RCC 7860 (cell line): Measurements from ENCODE around the gene TMEM150B.

Experiments
- DNase-seq: peaks from one replicate; pipeline ENCODE4 v3.0.0-alpha.2; 2015; ENCODE audit warnings: low spot score
- FAIRE-seq: peaks from 2 replicates; lab custom pipeline; 2012; peaks lifted over from hg19 to GRCh38; lab: Jason Lieb, UNC

TMEM150B gene

GRCh38 chr19:55308281-55308680 lies 16.9 kb downstream of the TMEM150B start:
- no peak for FAIRE-seq
- DNase-seq: no peak

GRCh38 chr19:55306712-55307111 lies 18.4 kb downstream of the TMEM150B start:
- no peak for FAIRE-seq
- DNase-seq: no peak

GRCh38 chr19:55305983-55306562 lies 19.1 kb downstream of the TMEM150B start:
- DNase-seq (peak; percentile 20), FAIRE-seq (no peak)

DNA sequence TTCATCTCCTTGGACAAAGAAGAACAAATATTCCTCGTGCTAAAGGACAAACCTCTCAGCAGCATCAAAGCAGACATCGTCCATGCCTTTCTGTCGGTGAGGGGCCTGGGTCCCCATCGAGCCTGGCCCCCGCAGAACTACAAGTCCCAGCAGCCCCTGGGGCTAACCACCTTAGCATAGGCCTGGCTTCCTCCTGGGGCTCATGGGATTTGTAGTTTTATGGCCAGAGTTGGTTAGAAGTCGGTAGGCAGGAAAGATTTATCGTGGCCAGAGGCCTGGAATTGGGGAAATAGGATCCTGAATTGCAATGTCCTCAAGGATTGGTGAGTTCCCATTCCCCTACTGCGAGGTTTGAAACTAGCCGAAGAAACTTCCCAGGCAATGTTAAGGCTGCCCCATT lies 19.6 kb downstream of the TMEM150B start:
- DNase-seq: no peak

DNA sequence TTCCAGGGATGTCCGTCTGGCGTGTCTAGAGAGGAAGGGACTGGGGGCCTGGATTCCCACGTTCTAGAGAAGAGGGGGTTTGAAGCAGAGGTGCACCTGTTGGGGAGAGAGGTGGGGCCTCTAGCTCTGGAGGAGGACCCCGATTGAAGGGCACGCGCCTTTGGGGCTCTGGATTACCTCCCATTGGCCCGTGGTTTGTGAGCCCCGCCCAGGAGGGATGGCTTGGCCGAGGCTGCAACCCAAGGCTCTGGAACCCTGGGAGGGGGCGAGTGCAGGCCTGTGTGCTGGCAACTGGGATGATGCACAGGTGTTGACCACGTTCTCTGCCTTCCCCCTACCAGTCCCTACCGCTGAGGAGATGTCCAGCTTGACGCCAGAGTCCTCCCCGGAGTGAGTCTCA lies 20.2 kb downstream of the TMEM150B start:
- FAIRE-seq (no peak), DNase-seq (no peak)

More for the DNA sequence above, 19.6 kb downstream of the TMEM150B start:
- FAIRE-seq: no peak

DNA sequence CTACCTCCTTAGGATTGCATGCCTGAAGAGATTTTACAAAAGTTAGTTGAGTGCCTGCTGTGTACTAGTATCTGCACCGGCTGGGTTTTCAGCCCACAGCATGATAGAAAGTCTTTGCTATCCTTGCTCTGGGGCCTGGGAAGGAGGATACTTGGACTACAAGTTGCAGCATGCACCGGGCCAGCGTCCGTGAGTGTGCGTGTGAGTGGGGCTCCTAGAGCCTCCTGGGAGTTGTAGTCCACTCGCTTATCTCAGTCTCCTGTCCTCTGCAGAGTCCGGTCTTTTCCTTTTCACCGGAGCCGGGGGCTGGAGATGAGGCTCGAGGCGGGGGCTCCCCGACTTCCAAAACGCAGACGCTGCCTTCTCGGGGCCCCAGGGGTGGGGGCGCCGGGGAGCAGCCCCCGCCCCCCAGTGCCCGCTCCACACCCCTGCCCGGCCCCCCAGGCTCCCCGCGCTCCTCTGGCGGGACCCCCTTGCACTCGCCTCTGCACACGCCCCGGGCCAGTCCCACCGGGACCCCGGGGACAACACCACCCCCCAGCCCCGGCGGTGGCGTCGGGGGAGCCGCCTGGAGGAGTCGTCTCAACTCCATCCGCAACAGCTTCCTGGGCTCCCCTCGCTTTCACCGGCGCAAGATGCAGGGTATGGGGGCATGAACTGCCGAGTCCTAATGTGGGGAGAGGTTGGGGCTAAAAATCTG lies 20.7 kb downstream of the TMEM150B start:
- FAIRE-seq: no peak
- peak; percentile 13 for DNase-seq

DNA sequence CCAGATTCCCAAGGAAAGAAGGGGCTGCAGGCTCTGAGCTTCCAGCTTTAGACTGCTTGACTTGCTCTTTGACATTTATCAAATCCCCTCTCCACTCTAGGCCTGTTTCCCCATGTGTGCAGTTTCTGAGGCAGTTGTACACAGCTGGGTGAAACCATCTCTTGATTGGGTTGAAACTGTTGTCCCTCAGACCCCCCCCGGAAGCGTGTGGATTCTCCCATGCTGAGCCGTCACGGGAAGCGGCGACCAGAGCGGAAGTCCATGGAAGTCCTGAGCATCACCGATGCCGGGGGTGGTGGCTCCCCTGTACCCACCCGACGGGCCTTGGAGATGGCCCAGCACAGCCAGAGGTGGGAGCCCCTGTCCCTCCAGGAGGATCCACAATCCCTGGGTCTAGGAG lies 21.7 kb downstream of the TMEM150B start:
- DNase-seq (no peak), FAIRE-seq (no peak)

DNA sequence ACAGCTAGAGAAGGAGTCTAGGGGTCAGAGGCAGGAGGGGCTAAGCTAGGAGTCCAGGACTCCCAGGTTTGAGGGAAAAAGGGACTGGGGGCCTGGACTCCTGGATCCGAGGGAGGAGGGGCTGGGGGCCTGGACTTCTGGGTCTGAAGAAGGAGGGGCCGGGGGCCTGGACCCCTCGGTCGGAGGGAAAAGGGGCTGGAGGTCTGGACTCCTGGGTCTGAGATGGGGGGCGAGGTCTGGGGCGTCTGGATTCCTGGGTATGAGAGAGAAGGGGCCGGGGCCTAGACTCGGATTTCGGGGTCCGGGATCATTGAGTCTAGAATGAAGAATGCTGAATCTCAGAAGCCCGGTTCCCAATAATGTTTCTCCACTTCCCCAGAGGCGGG lies 22.8 kb downstream of the TMEM150B start:
- no peak for FAIRE-seq
- DNase-seq: no peak

GRCh38 chr19:55301459-55302317 lies 23.5 kb downstream of the TMEM150B start:
- FAIRE-seq: no peak
- DNase-seq: peak; percentile 56

DNA sequence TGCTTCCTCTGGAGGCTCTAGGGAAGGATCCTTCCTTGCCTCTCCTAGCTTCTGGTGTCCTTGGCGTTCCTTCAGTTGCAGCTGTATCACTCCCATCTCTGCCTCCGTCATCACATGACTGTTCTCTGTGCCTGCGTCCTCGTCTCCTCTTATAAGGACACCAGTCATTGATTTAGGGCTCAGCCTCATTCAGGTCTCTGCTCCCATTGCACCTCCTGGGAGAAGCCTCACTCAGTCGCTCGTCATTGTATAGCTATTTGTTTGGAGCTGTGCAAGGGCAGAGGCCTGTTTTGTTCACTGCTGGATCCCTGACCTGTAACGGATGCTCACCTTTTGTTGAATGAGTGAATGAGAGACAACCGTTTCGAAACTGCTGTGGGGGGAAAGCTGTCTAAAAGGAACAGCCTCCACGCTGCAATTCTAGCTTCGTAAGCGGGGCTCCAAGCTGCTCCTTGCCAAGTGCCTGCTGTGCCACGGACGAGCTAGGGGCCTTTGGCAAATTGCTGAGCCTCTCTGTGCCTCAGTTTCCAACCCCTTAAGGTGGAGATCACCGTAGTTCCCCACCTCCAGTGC lies 24.2 kb downstream of the TMEM150B start:
- DNase-seq (no peak), FAIRE-seq (no peak)

GRCh38 chr19:55299991-55300390 lies 25.1 kb downstream of the TMEM150B start:
- DNase-seq (no peak), FAIRE-seq (no peak)

GRCh38 chr19:55297267-55297666 lies 27.9 kb downstream of the TMEM150B start:
- FAIRE-seq (no peak), DNase-seq (no peak)

GRCh38 chr19:55289117-55289796 lies 35.9 kb downstream of the TMEM150B start:
- FAIRE-seq: no peak
- DNase-seq: no peak

DNA sequence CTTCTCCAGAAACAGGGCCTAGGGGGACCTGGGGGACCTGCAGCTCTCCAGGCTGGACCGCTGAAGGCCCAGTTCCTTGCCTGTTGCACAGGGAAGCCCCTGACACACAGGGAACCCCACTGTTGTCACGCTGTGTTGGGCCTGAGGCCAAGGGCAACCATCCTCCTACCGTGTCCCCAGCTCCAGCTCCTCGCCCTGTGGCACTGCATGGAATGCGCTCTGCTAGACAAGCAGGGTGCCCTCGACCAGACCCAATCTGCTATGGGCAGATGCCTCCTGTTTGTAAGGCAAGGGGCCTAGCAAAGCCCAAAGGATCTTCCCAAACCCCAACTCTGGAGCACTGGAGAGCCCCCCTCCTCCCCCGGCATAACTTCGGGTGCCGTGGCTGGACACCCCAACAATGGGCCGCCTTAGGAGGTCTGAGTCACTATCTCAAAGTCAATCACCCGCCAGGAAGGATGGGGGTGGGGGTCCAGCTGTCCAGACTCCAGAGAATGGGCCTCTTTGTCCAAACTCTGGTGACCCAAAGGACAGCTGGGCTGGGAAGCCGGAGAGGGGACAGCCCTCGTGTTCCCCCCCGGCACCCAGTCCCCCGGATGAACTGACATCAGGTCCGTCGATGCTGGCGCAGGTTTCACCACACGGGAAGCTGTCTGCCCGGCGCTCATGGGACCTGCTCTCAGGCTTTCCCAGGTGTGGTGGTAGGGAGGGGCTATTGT lies 37.6 kb downstream of the TMEM150B start:
- DNase-seq: no peak
- FAIRE-seq: no peak

DNA sequence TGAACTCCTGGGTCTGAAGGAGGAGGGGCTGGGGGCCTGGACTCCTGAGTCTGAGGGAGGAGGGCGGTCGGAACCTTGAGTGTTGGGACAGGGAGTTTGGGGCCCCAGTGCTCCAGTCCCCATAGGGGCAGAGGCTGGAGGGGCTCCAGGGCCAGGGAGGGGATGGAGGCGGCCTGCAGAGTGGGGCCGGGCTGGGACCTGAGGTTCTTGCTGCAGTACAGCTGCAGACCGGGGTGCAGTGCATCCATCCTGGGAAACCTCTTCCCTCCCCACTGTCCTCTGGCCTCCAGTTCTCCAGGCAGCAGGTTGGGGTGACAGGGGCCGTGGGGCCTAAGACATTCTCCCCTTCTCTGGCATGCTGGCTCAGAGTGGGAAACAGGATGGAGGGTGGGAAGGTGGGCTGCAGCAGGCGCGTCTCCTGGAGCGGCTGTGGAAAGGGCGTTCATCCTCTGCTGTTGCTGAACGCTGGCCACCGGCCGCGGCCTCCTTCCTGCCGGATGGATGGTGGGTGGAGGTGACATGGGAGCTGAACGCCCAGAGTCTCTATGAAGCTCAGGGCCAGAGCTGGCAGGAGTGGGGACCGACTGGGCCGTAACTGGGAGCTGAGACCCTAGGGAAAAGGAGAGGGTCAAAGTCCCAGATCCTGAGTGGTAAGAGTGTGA lies 39.8 kb downstream of the TMEM150B start:
- no peak for FAIRE-seq
- DNase-seq: no peak

DNA sequence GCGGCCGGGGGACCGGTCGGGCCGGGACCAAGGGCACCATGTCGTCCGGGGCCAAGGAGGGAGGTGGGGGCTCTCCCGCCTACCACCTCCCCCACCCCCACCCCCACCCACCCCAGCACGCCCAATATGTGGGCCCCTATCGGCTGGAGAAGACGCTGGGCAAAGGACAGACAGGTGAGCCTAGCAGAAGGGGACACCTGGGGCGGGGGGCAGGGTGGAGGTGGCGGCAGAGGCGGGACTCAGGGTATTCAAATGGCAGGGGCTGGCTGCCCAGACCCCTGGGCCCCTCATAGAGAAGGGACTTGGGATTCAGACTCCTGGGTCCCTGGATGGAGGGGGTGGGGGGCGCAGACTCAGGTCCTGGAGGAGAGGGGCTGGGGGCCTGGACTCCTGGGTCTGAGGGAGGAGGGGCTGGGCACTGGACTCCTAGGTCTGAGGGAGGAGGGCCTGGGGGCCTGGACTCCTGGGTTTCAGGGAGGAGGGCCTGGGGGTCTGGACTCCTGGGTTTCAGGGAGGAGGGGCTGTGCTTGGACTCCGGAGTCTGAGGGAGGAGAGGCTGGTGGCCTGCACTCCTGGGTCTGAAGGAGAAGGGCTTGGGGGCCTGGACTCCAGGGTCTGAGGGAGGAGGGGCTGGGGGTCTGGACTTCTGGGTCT lies 40.6 kb downstream of the TMEM150B start:
- FAIRE-seq: no peak
- DNase-seq: no peak

DNA sequence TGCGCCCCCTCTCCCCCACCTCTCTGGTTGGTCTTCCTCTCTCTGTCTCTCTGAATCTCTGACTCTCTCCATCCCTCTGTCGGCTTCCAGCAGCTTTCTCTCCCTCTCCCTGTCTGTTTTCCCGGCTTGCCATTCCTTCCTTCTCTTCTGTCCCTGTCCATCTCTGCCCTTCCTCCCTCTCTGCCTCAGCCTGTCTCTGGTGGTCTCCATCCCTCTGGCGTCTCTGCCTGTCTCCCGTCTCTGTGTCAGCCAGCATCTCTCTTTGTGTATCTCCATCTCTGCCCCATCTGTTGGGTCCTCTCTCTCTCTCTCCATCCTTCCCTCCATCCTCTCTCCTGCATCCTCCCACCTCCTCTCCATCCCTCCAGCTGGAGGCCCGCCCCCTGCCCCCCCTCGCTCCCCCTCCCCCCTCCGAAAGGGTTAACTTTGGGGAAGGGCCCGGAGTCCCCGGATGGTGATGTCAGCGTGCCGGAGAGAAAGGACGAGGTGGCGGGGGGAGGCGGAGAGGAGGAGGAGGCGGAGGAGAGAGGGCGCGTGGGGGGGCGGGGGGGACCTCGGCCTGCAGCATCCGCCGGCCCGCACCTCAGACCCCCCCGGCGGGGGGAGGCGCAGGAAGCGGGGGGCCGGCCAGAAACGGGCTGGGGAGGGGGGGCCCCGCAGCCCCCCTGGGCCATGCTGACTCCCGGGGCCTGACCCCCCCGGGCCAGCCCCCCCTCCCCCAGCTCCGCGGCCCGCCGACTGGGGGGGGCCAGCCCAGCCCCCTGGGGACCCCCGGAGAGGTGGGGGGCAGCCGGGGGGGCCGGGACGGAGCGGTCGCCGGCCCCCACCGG lies 41.4 kb downstream of the TMEM150B start, which contains the start of gene BRSK1:
TSS of gene BRSK1 (plus strand) at position 450 of the 830 bp plus-strand sequence. CDS start 446 bp downstream, outside the sequence.
- DNase-seq: no peak
- no peak for FAIRE-seq
